Karpas-422 (cell line): ENCODE results near the gene COL17A1. TPM values are rescaled to one million over a fixed set of nuclear protein-coding genes. Genes with fewer than 3 reads are reported as not detected.
A peak's percentile ranks its signal among the peaks of the same experiment; 100 is the strongest.

Experiments used
- DNase-seq: peaks from one replicate; pipeline ENCODE4 v3.0.0-alpha.2; 2015
- H2AFZ ChIP-seq: fragments of 200-600 bp; sonication (generic); 2 replicates; pipeline ENCODE4 v1.6.1; 2014; ENCODE audit warnings: antibody characterized with exemption, low read length, mixed read lengths
- H3K27ac ChIP-seq: fragments of 200-600 bp; sonication (generic); 2 replicates; pipeline ENCODE4 v1.5.1; 2014; ENCODE audit warnings: mild to moderate bottlenecking, low read length, moderate library complexity
- H3K27me3 ChIP-seq: fragments of 200-600 bp; sonication (generic); 2 replicates; pipeline ENCODE4 v1.6.1; 2014; ENCODE audit warnings: low read length, mixed read lengths
- H3K36me3 ChIP-seq: fragments of 200-600 bp; sonication (generic); 2 replicates; pipeline ENCODE4 v1.6.1; 2014; ENCODE audit warnings: low read length, mixed read lengths; ENCODE audit not compliant: insufficient read depth
- H3K4me1 ChIP-seq: fragments of 200-600 bp; sonication (generic); 2 replicates; pipeline ENCODE4 v1.6.1; 2014; ENCODE audit warnings: mild to moderate bottlenecking, low read length, mixed read lengths
- H3K4me2 ChIP-seq: fragments of 200-600 bp; sonication (generic); 2 replicates; pipeline ENCODE4 v1.6.1; 2014; ENCODE audit warnings: low read length, low read depth, mild to moderate bottlenecking; ENCODE audit not compliant: poor library complexity, severe bottlenecking
- H3K4me3 ChIP-seq: fragments of 200-600 bp; sonication (generic); 2 replicates; pipeline ENCODE4 v1.5.1; 2014; ENCODE audit warnings: mild to moderate bottlenecking, antibody characterized with exemption, low read length, mixed read lengths
- H3K79me2 ChIP-seq: fragments of 200-600 bp; sonication (generic); 2 replicates; pipeline ENCODE4 v1.6.1; 2014; ENCODE audit warnings: mild to moderate bottlenecking, low read length, mixed read lengths
- H3K9ac ChIP-seq: fragments of 200-600 bp; sonication (generic); 2 replicates; pipeline ENCODE4 v1.6.0; 2014; ENCODE audit warnings: low read length
- H3K9me2 ChIP-seq: fragments of 200-600 bp; sonication (generic), shearing (Covaris generic); replicated peaks from 2 replicates; pipeline ENCODE4 v1.6.0; 2014; ENCODE audit warnings: mild to moderate bottlenecking, low read length, moderate library complexity; ENCODE audit not compliant: insufficient read depth
- H3K9me3 ChIP-seq: fragments of 300-700, 200-600 bp; sonication (generic); 2 replicates; pipeline ENCODE4 v1.6.1; 2014; ENCODE audit warnings: low read length, mixed read lengths
- H4K20me1 ChIP-seq: fragments of 200-600 bp; sonication (generic); 2 replicates; pipeline ENCODE4 v1.6.1; 2014; ENCODE audit warnings: mild to moderate bottlenecking, antibody characterized with exemption, low read length, low read depth; ENCODE audit not compliant: insufficient read depth
- total RNA-seq: library from RNA; depleted of rRNA; stranded (reverse); fragments of >200 nt; shearing (Covaris generic); gene quantifications from 2 replicates; pipeline ENCODE4 v1.2.3, GENCODE V29; 2014; ENCODE audit warnings: low replicate concordance; rRNA removed

COL17A1 gene
- total RNA-seq, 1 experiment from 2014 or later, result not detected

GRCh38 chr10:103983367-103983911, 102.2 kb downstream of the COL17A1 start:
- H3K4me1 ChIP-seq, result peaks cover 70% of the 10 kb centered on the region
- peak overlapping the region; percentile 72 for H3K27ac ChIP-seq
- no peaks in the 10 kb centered on the region for H4K20me1 ChIP-seq
- no peaks in the 10 kb centered on the region for H3K36me3 ChIP-seq
- peak overlapping the region; percentile 21; the same call in 1 of the 2 replicates for H3K4me3 ChIP-seq
- H3K79me2 ChIP-seq, result peaks cover 98% of the 10 kb centered on the region
- no peaks in the 10 kb centered on the region for H3K9me2 ChIP-seq
- H3K9me3 ChIP-seq, result no peaks in the 10 kb centered on the region
- no peaks in the 10 kb centered on the region for H3K27me3 ChIP-seq
- H3K9ac ChIP-seq, result peak overlapping the region; percentile 38
- DNase-seq, result peak; percentile 58
- H3K4me2 ChIP-seq, result peak overlapping the region; percentile 54
- no peak overlapping the region for H2AFZ ChIP-seq

GRCh38 chr10:103982639-103983038, 103.0 kb downstream of the COL17A1 start:
- peak overlapping the region; percentile 72 for H3K27ac ChIP-seq
- H3K4me3 ChIP-seq, result 0 out of 2 replicates have a peak overlapping the region, but pooled peaks have one; percentile 21
- no peaks in the 10 kb centered on the region for H3K9me3 ChIP-seq
- DNase-seq, result no peak
- no peak overlapping the region for H2AFZ ChIP-seq
- H4K20me1 ChIP-seq, result no peaks in the 10 kb centered on the region
- peaks cover 70% of the 10 kb centered on the region for H3K4me1 ChIP-seq
- H3K9me2 ChIP-seq, result no peaks in the 10 kb centered on the region
- H3K36me3 ChIP-seq, result no peaks in the 10 kb centered on the region
- no peaks in the 10 kb centered on the region for H3K27me3 ChIP-seq
- 0 out of 2 replicates have a peak overlapping the region, but pooled peaks have one; percentile 38 for H3K9ac ChIP-seq
- peaks cover 98% of the 10 kb centered on the region for H3K79me2 ChIP-seq
- peak overlapping the region; percentile 54 for H3K4me2 ChIP-seq

Other genes with a start within 250 kb of the COL17A1 start
- gene SH3PXD2A, start 230.3 kb downstream of the COL17A1 start, total RNA-seq, result 0.07 and 0.22 TPM in 2 replicates
- 35.0 and 38.6 TPM in 2 replicates for gene STN1, start 167.7 kb downstream of the COL17A1 start, total RNA-seq
- 25.7 and 28.1 TPM in 2 replicates for gene SLK, start 118.7 kb downstream of the COL17A1 start, total RNA-seq
- 2.0 and 4.3 TPM in 2 replicates for gene SFR1, start 36.3 kb upstream of the COL17A1 start, total RNA-seq
- 0.07 and 0.18 TPM in 2 replicates for gene CFAP43, start 146.5 kb upstream of the COL17A1 start, total RNA-seq
- 72.6 and 86.4 TPM in 2 replicates for gene GSTO1, start 169.0 kb upstream of the COL17A1 start, total RNA-seq
- gene GSTO2, start 183.3 kb upstream of the COL17A1 start, total RNA-seq, result 0.43 and 1.3 TPM in 2 replicates